Measurements from ENCODE around the gene MAP3K4.

DNA sequence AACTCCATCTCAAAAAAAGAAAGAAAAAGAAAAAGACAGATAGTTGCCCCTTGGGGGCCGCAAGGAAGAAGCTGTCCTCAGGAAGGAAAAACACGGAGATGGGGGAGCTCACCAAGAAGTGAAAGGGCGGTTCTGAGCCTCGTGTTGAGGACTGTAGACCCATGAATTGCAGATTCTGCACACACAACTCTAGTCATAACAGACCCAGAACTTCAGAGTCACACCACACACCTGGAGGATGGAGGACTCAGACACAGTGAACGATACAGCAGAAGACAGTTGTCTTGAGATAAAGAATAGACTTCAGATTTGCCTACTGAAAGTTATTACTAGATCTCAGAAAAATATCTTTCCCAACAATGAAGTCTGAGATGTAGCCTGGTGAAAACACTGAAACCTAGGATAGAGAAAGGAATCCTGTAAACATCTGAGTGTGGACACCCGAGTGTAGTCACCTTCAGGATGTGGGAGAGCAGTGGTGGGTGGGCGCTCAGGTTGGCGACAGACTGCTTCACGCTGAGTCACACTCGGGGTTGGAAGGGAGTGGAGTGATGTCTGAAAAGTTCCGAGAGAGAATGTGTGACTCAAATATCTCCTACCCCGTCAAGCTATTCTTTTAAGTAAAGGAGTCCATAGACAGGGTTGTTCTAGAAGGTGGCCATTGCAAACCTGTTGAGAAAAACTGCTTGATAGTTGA is 88.1 kb downstream of the MAP3K4 start:
- TF ChIP-seq, protein P1, sequence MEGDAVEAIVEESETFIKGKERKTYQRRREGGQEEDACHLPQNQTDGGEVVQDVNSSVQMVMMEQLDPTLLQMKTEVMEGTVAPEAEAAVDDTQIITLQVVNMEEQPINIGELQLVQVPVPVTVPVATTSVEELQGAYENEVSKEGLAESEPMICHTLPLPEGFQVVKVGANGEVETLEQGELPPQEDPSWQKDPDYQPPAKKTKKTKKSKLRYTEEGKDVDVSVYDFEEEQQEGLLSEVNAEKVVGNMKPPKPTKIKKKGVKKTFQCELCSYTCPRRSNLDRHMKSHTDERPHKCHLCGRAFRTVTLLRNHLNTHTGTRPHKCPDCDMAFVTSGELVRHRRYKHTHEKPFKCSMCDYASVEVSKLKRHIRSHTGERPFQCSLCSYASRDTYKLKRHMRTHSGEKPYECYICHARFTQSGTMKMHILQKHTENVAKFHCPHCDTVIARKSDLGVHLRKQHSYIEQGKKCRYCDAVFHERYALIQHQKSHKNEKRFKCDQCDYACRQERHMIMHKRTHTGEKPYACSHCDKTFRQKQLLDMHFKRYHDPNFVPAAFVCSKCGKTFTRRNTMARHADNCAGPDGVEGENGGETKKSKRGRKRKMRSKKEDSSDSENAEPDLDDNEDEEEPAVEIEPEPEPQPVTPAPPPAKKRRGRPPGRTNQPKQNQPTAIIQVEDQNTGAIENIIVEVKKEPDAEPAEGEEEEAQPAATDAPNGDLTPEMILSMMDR (IDR thresholded peaks at IDR 0.05), result no peak
- no peak for TF ChIP-seq POLR2A (IDR thresholded peaks at IDR 0.05)
